ENCODE results near the gene MYOZ2. TPM values are rescaled to one million over a fixed set of nuclear protein-coding genes. Genes with fewer than 3 reads are reported as not detected.

Gene MYOZ2
- total and polyA plus RNA-seq, 2 of the 13 experiments (the other 11 are each of a cell fraction or from before 2014, with no cell fraction given): 0.03 TPM; not detected in 1

- H3K9me3 ChIP-seq (ENCODE audit: low read length): no peaks in the 10 kb centered on the region
- ATAC-seq (no peak), FAIRE-seq (no peak), DNase-seq (ENCODE audit: low spot score) (no peak)
- peak overlapping the region; percentile 48 for H3K4me2 ChIP-seq (ENCODE audit: low read depth, low read length)
- in situ Hi-C loops (cut with HindIII; ENCODE audit: extremely low pct_ligation_motif_present, low pct_unique_long_range_greater_than_20kb) (no loop called here), intact Hi-C loops (cut with micrococcal nuclease; ENCODE audit: unreplicated experiment) (no loop called here)
- H3K27me3 ChIP-seq (ENCODE audit: control insufficient read depth in 1 of 2, insufficient read depth in 2 of 2, low read length in 2 of 2): no peaks in the 10 kb centered on the region
- H3K79me2 ChIP-seq (ENCODE audit: insufficient read depth, low read length): no peaks in the 10 kb centered on the region
- H3K4me1 ChIP-seq (ENCODE audit: insufficient read depth, low read length): peaks cover 26% of the 10 kb centered on the region
- no peak overlapping the region for H3K9ac ChIP-seq (ENCODE audit: insufficient read depth, low read depth, low read length)
- no peaks in the 10 kb centered on the region for H4K20me1 ChIP-seq (ENCODE audit: insufficient read depth, low read length)
- H3K4me3 ChIP-seq (replicated peaks in 1 of 3; ENCODE audit: insufficient read depth in 1 of 3, low read depth in 2 of 3, low read length in 3 of 3): no peak overlapping the region; a peak in 1 of 6 replicates
- ChIA-PET CTCF (ENCODE audit: low intra/inter-chr PET ratio, low total read pairs) (no interaction called here), POLR2A (no interaction called here)
- no peaks in the 10 kb centered on the region for H3K36me3 ChIP-seq (replicated peaks in 1 of 2; ENCODE audit: control insufficient read depth in 1 of 2, insufficient read depth in 2 of 2, low read length in 2 of 2)
- H3K27ac ChIP-seq (ENCODE audit: extremely low read length, insufficient read depth, low read length): no peak overlapping the region
- H2AFZ ChIP-seq (ENCODE audit: low read length): no peak overlapping the region
- BruUV-seq (replicated peaks): no TSS peak
- no peak for TF ChIP-seq CHD4 (IDR thresholded peaks at IDR 0.05; ENCODE audit: borderline replicate concordance, low read length)
- no peak for TF ChIP-seq ZNF546 (CRISPR knock-in tag; conservative IDR thresholded peaks at IDR 0.05)
- TF ChIP-seq PCBP2 (optimal IDR thresholded peaks at IDR 0.05; ENCODE audit: low read depth, low read length, poor library complexity, severe bottlenecking): no peak
- no peak for TF ChIP-seq ZNF552 (CRISPR knock-in tag; IDR thresholded peaks at IDR 0.05; ENCODE audit: borderline replicate concordance)
- no peak for TF ChIP-seq RFXAP (CRISPR knock-in tag; IDR thresholded peaks at IDR 0.05; ENCODE audit: borderline replicate concordance)
- TF ChIP-seq ZNF556 (CRISPR knock-in tag; IDR thresholded peaks at IDR 0.05; ENCODE audit: borderline replicate concordance): no peak
- no peak for TF ChIP-seq ZNF280B (CRISPR knock-in tag; IDR thresholded peaks at IDR 0.05; ENCODE audit: borderline replicate concordance)
- no peak for TF ChIP-seq SALL2 (CRISPR knock-in tag; IDR thresholded peaks at IDR 0.05)
- no peak for TF ChIP-seq RCOR2 (CRISPR knock-in tag; IDR thresholded peaks at IDR 0.05)
- no peak for TF ChIP-seq MNT (IDR thresholded peaks at IDR 0.05)
- no peak for TF ChIP-seq IKZF4 (CRISPR knock-in tag; IDR thresholded peaks at IDR 0.05; ENCODE audit: borderline replicate concordance, low read depth, not compliant biosample characterization)
- TF ChIP-seq HOXA3 (CRISPR knock-in tag; IDR thresholded peaks at IDR 0.05): no peak
Observed at GRCh38 chr4:119139311-119139710, 3.7 kb downstream of the MYOZ2 start.

All from HepG2 (cell line).